NCI-H146 treated with DMSO at 0.1 percent for 48 hours (cell line): ENCODE results near the gene RNF223.

Experiments
- DNase-seq: peaks from one replicate; lab custom pipeline; 2025; ENCODE audit not compliant: unreplicated experiment; lab: John Stamatoyannopoulos, UW

RNF223 gene

DNA sequence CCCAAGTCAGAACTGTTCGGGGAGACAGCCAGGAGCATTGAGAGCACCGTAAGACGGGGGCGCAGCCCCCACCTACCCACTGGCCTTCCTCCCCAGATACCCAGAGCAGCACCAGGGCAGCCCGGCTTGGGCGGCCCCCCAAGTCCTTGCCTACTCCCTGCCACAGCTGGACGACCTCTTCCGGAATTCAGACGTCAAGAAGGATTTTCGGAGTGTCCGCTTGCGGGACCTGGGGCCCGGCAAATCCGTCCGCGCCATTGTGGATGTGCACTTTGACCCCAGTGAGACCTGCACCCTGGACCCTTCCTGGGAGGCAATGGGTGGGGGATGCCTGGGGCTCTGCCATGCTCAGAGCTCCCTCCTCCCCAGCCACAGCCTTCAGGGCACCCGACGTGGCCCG, 26.7 kb downstream of the RNF223 start:
- no peak for DNase-seq

DNA sequence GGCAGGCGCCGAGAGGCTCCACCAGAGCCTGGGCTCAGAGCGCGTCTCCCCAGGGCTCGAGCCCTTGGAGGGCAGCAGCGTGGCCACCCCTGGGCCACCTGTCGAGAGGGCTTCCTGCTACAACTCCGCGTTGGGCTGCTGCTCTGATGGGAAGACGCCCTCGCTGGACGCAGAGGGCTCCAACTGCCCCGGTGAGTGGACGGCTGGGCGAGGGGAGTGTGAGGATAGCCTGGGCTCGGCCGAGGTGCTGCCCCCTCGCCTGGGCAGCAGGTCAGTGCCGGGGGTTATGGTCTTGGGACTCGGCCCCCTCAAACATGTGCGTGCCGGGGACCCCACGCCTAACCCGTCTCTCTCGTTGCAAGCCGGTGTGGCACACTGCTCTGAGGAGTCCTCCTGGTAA, 27.3 kb downstream of the RNF223 start:
- no peak for DNase-seq

GRCh38 chr1:1046243-1046642, 27.9 kb downstream of the RNF223 start:
- DNase-seq: no peak

DNA sequence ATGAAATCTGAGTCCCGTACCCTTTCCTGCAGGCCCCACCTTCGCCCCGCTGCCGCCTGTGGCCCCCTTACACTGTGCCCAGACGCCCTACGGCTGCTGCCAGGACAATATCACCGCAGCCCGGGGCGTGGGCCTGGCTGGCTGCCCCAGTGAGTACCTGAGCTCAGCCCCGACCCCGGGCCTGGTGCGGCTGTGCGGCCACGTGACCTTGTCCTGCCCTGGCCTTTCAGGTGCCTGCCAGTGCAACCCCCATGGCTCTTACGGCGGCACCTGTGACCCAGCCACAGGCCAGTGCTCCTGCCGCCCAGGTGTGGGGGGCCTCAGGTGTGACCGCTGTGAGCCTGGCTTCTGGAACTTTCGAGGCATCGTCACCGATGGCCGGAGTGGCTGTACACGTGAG, 29.0 kb downstream of the RNF223 start:
- no peak for DNase-seq

GRCh38 chr1:1044455-1045078, 29.5 kb downstream of the RNF223 start:
- no peak for DNase-seq

DNA sequence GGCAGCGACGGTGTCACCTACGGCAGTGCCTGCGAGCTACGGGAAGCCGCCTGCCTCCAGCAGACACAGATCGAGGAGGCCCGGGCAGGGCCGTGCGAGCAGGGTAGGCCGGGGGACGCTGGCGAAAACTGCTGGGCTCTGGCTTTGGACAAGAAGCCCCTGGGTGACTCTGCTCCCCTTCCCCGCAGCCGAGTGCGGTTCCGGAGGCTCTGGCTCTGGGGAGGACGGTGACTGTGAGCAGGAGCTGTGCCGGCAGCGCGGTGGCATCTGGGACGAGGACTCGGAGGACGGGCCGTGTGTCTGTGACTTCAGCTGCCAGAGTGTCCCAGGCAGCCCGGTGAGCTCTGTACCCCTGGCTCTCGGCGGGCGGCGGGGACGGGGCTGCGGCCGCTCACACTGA, 30.2 kb downstream of the RNF223 start:
- no peak for DNase-seq

DNA sequence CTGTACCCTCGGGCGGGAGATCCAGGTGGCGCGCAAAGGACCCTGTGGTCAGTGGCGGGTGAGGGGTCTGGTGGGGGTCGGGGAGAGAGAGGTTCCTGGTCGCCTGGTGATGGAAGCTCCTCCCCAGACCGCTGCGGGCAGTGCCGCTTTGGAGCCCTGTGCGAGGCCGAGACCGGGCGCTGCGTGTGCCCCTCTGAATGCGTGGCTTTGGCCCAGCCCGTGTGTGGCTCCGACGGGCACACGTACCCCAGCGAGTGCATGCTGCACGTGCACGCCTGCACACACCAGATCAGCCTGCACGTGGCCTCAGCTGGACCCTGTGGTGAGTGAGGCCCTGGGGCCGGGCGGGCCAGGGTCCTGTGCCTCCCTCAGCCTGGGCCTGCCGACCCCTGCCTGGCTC, 30.7 kb downstream of the RNF223 start:
- no peak for DNase-seq

DNA sequence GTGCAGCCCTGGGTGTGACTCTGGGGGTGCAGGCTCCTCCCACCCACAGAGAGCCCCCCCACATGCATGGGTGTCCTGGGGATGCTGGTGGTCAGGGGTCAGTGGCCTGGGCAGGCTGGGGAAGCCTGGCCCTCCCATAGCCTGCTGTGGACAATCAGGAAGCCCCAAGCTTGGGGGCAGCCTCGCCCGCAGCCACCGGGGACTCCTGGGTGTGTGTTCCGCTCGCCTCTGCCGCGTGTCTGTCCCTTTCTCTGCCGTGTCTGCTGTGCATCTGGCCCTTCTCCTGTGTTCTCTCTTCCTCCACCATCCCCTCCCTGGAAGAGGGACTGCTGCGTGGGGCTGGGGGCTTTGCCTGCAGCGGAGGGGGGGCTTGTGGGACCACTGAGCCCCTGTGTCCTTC, 31.3 kb downstream of the RNF223 start:
- no peak for DNase-seq

- DNase-seq: no peak
Observed at GRCh38 chr1:1041873-1042272, 32.2 kb downstream of the RNF223 start.

- DNase-seq: no peak
Observed at GRCh38 chr1:1041092-1041523, 33.0 kb downstream of the RNF223 start.

GRCh38 chr1:1040004-1040991, 33.8 kb downstream of the RNF223 start:
- no peak for DNase-seq

DNA sequence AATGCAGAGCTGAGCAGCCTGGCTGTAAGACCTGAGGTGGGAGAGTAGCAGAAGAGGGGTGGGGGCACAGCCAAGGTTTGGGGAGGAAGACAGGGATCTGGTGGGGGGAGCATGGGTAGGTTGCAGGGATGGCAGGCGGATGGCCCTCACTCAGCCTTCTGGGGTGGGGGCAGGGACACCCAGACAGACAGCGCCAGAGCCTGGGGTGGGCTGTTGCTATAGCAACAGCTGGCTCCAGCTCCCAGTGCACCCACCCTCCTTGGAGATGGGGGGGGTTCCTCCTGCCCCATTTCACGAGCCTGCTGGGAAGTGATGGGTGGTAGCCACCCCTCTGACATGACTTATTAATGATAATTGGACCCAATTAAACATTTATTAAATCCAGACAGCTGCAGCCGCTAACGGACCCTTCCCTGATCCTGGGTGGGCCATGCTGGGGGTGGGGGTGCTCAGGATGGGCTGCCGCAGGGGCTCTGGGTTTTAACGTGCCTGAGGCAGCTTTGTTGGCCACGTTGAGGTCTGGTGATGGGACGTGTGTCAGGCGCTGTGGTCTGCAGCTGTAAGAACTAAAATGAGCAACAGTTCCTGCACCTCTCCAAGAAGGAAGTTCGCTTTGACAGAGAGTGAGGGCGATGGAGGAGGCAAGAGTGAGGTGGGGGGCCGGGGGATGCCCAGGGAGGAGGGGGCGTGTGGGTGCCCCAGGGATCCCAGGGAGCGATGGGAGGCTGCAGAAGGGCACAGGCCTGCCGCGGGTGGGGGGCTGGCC, 34.8 kb downstream of the RNF223 start:
- no peak for DNase-seq

GRCh38 chr1:1038694-1039093, 35.4 kb downstream of the RNF223 start:
- DNase-seq: no peak

GRCh38 chr1:1037366-1038327, 36.5 kb downstream of the RNF223 start:
- no peak for DNase-seq

DNA sequence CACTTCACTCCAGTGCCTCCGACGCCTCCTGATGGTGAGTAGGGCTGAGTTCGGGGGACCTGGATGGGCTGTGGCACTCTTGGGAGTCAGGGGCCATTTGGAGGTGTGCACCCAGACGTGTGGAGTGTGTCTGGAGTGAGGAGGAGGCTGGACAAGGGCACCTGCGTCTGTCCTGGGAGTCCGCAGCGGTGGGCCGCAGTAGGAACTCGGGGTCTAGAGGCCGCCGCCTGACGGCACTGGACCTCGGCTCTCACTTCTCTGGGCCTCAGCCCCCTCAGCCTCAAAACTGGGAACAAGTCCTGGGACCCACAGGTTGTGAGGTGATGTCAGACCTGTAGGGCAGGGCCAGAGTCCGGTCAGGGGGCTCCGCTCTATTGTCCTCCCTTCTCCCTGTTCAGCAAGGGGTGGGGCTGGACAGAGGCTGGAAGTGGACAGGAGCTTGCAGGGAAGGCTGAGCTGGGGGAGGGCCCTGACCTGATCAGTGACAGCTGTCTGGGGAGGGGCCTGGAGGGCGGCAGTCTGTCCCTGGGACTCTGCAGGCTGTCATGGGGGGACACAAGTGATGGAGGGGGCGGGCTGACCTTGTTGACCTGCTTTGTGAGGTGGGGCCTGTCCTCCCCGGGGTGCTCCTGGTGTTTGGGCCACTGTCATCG, 38.7 kb downstream of the RNF223 start:
- no peak for DNase-seq

GRCh38 chr1:1034439-1034781, 39.7 kb downstream of the RNF223 start:
- DNase-seq: no peak

GRCh38 chr1:1033731-1034438, 40.2 kb downstream of the RNF223 start:
- no peak for DNase-seq

DNA sequence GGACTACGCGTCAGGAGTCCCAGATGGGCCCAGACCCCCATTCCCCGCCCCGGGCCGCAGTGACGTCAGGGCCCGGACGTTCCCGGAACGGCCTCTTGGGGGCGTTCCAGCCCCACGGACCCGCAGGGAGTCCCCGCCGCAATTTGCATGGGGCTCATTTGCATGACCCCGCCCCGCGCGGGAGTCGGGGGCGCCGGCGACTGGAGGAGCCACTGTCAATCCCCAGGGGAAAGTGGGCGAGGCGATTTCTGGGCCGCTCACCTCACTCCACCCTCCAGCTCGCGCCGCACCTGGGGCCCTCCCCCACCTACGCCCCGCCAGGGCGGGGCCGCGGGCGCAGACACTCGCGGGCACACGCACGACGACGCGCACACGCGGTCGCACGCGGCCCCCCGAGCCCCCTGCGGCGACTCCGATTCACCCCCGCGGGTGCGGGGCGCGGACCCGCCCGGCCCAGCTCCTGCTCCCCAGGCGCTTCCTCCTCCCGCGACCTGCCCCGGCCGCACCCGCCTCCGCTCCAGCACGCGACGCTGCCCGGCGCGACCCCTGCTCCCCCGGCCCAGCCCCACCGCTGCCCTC, 41.0 kb downstream of the RNF223 start:
- peak; percentile 49 for DNase-seq

DNA sequence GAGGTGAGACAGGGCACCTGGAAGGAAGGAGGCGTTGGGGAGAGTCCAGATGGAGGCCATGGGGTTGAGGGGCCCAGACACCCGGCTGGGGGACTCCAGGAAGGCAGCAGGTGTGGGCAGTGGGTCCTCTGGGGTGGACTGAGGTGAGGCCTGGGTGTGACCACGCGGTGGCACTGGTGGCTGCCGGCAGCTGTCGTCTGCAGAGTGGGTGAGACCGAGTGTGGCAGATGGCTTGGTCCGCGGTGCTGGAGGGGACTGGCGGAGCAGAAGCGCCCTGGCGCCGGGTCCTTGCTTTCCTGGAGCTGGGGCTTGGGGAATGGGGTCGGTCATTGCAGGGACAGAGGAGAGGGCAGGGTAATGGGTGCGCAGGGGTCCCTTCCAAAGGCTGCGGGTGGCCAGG, 41.7 kb downstream of the RNF223 start:
- DNase-seq: peak; percentile 11
